ENCODE measurements around the gene ZDHHC13.

The ZDHHC13 gene

DNA sequence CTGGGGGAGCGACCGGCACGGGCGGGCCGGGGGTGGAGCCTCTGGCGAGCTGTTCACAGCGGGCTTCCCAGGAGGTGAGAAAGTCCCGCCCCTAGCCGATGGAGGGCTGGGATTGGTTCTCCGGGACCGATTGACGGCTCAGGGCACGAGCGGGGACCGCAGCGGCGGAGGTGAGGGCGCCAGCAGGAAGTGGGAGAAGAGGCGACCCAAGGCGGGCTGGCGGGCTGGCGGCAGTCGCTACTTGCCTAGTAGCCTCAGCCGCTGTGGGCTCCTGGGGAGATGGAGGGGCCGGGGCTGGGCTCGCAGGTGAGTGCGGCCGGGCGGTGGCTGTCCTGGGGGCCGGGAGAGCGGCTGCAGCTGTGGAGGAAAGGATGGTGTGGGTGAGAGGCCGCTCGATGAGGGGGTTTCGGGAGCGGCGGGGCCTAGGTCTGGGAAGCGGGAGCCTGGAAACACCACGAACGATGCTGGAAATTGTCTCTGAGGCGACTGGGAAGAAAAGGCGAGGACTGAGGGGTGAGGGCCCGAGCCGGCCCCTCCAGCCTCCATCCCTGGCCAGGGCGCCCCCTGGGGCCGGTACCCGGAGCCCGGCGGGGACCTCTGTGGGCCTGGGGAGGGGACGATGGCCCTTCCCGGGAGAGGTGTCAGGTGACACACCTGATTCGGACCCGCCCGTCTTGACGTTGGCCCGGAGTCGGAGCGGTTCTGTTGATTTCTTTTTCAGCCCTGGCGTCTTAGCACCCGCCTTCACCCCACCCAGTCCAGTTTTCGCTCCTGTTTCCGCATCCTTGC lies at the start of gene ZDHHC13:
Gene ZDHHC13, plus strand, starts transcription at position 198 of the 789 bp plus-strand sequence. Its CDS starts 82 bp downstream, at position 280.
- peak; percentile 99 for DNase-seq (ENCODE audit: low spot score)

DNA sequence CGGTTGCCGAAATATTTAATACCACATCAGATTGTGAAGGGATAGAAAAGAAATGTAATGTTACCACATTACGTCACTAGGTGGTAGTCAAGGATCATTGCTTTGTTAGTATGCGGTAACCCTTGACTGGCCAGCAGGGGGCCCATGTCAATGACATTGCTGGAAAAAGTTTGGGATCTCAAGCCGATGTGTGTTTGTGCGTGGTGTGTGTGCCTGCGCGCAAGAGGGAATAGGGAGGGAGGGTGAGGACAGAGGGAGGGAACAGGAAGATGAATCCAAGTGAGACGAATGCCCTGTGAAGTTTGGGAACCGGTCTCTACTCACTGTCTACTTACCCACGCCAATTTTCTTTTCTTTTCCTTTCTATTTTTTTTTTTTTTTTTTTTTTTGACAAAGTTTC lies 45.7 kb upstream of the ZDHHC13 start:
- peak; percentile 87 for DNase-seq (ENCODE audit: low spot score)

DNA sequence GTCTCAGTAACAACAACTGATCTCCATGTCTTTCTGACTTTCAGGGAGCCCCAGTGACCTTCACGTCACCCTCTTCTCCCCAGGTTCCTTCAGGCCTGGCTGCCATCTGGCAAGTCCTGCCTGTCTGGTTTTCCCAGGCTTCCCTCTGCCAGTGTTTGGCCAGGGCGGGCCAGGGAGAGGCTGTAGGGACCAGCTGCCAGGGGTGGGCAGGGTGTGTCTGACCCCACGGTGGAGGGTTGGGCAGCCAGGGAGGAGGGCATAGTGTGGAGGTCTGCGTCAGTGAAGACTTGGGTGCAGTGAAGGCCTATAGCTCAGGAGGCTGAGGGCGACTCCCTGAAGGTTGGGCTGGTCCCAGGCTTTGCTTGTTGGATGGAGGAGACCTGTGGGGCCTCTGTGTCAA lies 44.5 kb upstream of the ZDHHC13 start:
- DNase-seq (ENCODE audit: low spot score), result no peak

DNA sequence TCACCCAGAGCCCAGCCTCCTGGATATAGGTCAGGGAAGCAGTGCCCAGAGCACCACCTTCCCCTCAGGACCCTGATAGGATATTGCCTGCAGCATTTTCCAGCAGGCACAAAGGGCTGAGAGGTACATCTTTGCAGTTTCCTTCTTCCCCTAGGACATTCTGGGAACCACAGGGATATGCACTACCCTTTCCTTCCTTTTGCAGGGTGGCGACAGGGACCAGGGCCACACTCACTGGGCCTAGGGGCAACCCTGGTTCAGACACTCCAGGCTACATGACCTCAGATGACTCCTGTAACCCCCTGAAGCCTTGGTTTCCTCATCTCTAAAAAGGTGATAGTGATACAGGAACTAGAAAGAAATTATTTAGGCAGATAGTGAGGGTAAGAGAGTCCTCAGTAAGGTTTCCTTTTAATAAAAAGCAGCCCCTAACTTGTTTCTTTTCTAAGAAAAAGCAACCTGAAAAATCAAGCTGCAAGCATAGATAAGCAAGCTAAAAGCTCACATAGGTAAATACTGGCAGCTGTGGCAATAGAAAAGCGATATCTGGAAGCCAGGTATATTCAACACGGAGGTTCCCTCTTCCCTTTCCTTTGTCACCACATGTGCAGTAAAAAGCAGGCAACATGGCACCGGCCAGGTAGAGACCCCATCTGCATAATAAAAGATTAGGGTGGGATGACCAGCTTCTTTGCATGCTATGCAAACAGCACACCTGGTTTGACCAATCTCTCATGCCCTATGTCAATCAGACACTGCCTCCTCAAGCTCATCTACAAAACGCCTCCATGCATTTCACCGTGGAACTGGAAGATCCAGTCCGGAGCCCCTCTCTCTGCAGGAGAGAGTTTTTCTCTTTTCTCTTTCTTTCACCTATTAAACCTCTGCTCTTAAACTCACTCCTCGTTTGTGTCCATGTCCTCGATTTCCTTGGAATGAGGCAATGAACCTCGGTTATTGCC lies 43.2 kb upstream of the ZDHHC13 start:
- DNase-seq (ENCODE audit: low spot score), result no peak

DNA sequence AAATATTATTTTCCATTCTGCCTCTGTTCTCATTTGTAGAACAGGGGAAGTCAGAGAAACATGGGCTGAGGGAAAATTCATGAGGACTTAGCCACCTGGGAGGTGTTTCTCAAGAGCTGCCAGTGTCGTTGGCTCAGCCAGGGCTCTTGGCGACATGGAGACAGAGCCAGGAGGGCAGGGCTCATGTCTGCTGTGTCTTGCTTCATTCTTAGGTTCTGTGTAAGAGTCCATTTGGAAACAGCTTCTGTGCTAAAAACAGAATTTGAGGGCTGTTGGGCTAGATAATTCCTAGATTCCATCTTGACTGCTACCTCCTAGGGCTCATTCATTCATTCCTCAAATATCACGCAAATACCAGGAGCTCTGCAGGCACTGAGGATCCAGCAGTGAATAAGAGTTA lies 41.3 kb upstream of the ZDHHC13 start:
- no peak for DNase-seq (ENCODE audit: low spot score)

DNA sequence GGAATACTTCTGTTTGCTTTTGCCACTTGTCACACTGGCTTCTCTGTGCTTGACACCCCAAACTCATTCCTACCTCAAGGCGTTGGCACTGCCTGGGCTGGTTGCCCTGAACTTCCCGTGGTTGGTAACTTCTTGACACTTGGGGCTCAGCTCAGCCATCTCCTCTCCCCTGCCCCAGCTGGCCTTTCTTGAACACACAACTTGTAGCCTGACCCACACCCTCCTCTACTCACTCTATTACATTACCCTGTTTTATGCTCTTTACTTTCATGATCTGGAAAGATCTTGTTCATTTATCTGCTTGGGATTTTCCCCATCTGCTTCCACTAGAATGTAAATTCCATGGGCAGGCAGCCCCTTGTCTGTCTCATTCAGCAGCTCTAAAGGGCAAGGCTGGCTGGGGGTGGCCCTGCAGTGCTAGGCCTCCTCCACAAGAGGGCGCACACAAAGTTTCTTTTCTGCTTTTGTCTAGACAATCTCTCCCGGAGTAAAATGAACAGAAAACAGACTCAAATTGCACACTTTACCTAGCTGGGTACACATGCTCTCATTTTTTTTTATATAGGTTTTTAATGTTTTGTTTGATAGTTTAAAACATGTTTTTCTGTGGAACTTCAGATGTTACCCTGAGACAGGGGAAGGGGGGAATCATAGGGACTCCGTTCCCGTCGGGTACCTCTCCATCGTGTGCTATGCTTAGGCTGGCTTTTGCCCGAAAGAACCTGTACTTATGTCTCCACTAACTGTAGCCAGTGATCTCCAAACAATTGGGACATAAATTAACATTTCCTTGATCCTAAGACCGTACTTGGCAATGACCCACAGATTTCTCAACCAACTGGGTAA lies 40.0 kb upstream of the ZDHHC13 start:
- peak; percentile 74 for DNase-seq (ENCODE audit: low spot score)

DNA sequence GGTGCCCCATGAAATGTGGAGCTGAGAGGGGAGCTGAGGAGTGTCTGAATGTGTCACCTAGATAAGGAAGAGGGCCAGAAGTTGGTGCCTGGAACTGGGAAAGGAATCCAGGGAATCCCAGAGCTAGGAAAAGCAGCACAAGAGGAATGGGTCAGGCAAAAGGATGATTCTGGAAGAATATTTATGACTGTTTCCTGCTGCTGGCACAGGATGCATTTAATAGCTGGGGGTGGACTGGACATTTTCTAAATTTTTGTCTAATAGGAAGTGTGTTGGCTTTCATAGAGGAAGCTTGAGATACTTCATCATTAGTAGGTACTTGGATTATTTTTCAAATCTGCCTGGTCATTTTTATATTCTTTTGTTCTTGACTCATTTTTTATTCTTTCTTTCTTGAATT lies 39.0 kb upstream of the ZDHHC13 start:
- peak; percentile 20 for DNase-seq (ENCODE audit: low spot score)

DNA sequence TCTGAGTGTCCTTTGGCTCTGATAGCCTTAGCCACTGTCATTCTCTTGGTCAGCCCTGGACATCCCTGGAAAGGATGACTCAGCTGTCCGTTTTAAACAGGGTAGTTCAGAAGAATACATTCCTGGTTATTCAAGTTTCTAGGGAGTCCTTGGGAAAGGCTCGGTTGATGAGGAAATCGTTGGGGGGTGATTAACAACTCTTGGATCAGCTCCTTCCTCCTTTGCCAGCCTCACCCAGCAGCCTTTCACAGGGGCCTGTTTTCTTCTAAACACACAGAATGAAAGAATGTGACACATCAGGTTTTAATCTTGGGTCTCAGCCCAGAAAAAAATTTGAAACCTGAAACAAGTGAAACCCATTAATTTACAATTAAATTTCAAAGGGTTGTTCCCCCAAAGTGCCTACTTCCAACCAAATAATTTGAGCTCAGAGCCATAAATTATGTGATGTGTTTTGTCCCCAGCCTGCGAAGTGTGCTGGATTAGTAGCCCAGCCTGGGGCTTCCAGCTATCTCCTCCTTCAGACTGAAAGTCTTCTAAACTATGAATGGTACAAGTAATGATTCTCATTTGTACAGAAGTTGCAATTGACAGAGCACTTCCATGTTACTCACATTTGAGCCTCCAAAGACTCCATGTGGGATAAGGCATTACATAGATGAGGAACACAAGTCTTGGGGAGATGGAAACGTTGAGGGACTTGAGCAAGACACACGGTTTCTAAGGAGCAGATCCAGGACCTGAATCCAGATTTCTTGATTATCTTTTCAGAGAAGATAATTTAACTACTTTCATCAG lies 37.1 kb upstream of the ZDHHC13 start:
- peak; percentile 86 for DNase-seq (ENCODE audit: low spot score)

DNA sequence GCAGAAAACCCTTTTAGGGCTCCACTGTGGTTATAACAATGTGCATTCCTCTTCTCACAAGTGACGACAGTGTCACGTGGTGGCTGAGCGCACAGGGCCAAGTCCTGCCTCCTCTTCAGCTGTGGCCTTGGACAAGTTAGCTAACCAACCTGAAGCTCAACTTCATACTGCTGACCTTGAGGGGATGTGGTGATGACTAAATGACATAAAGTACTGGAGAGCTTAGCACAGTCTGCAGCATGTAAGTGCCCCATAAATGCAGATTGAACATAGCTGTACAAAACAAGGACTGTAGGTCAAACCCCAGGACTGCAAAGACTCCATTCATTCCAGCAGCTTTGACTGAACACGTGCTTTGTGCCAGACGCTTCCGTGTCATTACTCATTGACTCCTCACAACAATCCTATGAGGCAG lies 36.4 kb upstream of the ZDHHC13 start:
- DNase-seq (ENCODE audit: low spot score), result peak; percentile 19

DNA sequence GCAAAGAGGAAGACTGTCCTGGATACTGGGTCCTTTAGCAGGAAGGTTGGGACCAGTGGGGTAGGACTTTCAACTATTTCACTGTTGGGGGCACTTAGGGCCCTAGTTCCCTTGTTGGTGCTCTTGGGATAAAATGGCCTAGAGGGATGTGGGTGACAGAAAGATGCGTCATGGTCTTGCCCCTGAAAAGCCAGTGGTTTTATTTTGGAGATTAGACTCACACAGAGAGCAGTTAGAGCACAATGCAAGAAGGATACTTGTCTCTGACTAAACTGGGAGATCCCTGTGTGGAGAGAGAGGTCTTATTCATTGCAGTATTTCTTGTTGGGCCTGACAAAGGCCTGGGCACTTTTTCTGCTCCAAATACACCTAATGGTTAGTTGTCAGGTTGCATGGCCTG lies 33.8 kb upstream of the ZDHHC13 start:
- DNase-seq (ENCODE audit: low spot score), result no peak

DNA sequence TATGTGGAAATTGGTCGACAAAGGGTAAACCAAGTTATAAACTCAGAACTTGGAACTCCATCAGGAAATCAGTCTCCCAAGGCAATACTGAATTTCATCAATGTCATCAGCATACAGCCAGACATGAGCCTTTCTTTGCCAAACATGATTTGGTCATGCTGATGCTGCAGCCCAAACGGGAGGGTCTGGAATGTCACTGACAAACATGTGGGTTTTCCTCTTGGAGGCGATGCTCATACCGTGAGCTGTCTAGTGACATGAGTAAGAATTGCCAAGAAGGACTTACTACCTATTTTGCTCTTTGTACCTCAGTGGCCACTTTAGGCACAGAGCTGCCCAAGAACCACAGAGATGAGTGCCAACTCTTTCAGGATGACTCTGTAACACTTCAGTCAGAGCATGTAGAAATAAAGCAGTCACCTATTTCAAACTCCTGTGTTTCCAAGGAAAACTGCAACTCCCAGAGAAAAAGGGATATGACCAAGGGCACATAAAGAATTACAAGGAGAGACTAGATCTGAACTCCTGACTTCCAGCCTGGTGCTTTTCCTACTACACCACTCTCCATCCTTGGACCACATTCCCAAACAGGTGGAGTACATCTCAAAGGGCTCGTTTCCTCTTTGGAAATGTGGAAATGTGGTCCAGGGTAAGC lies 32.2 kb upstream of the ZDHHC13 start:
- DNase-seq (ENCODE audit: low spot score), result no peak

DNA sequence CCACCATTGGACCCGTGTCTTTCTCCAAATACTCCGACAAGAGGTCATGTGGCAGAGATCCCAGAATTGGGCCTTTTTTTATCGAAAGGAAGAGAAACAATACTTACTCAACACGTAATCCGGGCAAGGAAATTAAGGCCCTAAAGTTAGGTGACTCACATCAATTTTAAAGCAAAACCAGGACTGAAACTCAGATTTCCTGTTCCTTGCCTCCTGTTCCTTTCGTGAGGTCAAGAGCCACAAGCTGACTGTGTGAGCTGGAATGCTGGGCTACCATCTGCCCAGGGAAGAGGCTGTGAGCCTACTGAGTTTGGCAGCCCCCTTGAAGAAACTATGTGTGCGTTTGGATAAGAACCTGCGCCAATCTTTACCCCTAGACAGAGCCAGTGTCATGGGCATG lies 29.3 kb upstream of the ZDHHC13 start:
- peak; percentile 69 for DNase-seq (ENCODE audit: low spot score)

DNA sequence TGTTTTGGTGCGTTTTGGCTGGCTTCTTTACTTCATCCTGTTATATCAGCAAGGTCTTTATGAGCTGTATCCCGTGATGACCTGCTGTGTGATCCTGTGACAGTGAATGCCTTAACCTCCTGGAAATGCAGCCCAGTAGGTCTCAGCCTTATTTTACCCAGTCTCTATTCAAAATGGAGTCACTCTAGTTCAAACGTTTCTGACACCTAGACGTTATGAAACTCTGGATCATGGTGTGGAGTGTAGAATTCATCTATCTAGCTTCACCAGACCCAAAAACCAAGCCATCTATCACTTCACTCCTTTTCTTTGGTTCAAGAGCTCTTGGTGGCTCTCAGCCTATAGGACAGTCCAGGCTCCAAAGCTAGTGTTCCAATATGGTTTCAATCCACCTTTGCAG lies 28.2 kb upstream of the ZDHHC13 start:
- no peak for DNase-seq (ENCODE audit: low spot score)

DNA sequence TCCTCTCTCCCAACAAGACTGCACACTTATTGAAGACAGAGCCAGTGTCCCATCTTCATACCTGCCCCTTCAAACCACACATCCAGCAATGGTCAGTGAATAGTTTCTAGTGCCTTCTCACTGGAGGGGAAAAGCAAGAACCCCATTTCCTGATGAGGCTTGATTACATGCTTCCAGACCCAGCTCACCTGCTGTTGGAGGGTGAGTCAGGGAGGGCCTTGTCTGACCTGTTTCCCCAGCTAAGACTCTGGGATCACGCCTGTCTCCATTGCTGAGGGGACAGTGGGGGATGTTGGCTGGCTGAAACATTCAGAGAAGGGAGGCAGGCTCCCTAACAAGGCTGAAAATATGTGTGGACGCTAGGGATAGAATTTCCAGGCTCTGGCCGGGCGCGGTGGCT lies 27.5 kb upstream of the ZDHHC13 start:
- no peak for DNase-seq (ENCODE audit: low spot score)

DNA sequence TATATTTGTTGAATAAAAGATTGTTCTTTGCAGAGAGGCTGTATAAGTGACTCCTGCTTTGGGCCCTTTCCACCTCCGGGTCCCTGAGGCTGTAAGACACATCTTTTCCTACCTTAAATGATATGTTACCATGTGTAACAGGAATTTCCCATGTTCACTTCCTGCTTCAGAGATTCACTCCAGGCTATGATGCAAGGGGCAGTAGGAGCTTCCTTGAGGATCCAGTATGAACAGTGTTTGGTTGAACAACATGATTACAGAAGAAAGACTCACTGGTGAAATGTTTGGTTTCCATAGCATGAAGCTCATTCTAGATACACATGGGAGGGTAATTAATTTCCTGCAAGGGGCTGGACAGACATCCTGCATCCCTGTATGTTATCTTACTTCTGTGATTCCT lies 25.6 kb upstream of the ZDHHC13 start:
- no peak for DNase-seq (ENCODE audit: low spot score)

GRCh38 chr11:19092342-19092741 lies 24.6 kb upstream of the ZDHHC13 start:
- no peak for DNase-seq (ENCODE audit: low spot score)

DNA sequence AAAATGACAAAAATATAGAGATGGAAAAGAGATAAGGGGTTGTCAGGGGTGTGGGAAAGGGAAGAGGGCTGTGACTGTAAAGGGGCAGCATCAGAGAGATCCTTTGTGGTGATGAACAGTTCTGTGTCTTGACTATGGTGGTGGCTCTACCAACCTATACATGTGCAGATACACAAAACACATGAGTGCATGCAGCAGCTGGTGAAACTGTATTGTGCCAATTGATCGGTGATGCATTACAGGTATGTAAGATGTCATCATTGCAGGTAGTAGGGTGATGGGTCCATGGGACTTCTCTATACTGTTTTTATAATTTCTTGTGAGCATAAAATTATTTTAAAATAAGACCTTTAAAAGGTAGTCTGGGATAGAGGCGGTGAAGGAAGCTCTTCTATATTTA lies 24.1 kb upstream of the ZDHHC13 start:
- no peak for DNase-seq (ENCODE audit: low spot score)

- DNase-seq (ENCODE audit: low spot score), result peak; percentile 42
These were observed 23.0 kb upstream of the ZDHHC13 start for GRCh38 chr11:19093976-19094375.

- DNase-seq (ENCODE audit: low spot score), result no peak
These were observed 22.1 kb upstream of the ZDHHC13 start for GRCh38 chr11:19094859-19095258.

DNA sequence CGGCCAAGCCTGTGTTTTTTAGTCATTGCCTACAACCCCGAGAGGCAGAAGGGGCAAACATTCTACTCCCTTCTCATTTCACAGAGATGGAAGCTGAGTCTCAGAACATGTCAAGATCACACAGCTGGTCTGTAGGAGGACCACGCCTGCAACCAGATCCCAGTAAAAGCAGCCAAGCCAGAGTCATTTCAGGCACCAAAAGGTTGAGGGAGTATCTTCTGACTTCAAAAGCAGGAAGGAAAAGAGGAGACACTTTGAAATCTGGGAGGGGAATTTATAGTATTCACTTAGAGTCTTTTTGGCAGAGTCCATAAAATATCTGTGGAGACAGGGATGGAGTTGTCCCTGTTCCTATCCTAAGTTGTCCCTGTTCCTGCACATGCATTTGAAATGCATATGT lies 17.9 kb upstream of the ZDHHC13 start:
- DNase-seq (ENCODE audit: low spot score), result no peak

GRCh38 chr11:19100885-19101284 lies 16.1 kb upstream of the ZDHHC13 start:
- DNase-seq (ENCODE audit: low spot score), result no peak

Measured in GM03348 (cell line).